Measurements from ENCODE around the gene EBF3.

Gene EBF3

GRCh38 chr10:129836253-129836652 is 127.8 kb downstream of the EBF3 start:
- DNase-seq (ENCODE audit: low read depth): no peak

DNA sequence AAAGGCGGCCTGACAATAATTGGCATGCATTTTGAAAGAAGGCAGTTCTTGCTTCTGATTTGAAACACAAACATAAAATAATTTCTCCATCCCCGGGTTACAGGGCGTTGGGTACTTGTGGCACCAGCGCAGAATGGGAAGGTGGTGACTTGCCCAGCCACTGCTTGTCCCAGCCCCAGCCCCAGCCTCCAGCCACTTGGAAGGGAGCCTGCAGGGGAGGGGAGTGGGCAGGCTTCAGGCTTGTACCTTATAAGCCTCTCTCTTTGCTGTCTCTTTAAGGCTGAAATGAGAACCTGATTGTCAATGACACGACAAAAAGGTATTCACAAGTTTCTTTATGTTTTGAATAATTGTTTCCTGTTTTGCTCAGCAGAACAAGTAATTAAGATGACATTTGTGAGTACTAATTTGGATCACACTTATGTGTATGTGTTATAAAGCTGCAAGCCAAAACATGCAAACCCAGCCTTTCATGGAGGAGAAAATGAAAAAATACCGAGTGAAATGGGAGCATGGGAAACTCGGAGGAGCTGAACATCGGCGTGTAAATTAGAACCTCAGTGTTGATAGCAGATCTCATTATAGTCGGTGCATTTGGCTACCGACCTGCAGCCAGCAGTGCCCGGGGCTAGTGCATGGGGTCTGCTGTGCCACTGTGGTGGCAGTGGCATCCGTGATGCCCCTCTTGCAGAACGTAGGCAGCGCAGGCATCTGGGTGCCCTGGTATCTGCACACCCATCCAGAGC is 129.9 kb downstream of the EBF3 start:
- DNase-seq (ENCODE audit: low read depth): no peak

DNA sequence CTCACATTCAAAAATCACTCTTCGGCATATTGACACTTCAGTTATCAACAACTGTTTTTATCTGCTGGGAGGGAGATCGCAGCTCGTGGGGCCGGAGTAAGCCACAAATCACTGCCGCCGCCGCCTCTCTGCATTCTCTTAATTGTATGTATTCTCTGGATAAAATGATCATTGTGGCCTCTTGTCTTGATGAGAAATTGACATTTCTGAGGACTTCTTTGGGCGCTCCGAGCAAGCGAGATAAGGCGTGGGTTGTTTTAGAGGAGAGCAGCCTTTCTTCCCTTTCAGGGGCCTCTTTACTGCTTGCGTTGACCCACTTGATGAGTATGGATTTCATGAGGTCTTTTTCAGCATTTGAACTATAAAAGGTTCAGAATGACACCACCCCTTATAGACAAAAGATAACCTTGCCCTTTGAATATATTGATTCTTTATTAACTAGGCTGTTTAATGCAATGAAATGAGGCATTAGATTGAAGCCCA is 130.6 kb downstream of the EBF3 start:
- no peak for DNase-seq (ENCODE audit: low read depth)

GRCh38 chr10:129832573-129833467 is 131.3 kb downstream of the EBF3 start:
- DNase-seq (ENCODE audit: low read depth): no peak

- no peak for DNase-seq (ENCODE audit: low read depth)
These were observed 132.9 kb downstream of the EBF3 start for GRCh38 chr10:129831150-129831549.

- no peak for DNase-seq (ENCODE audit: low read depth)
These were observed 138.2 kb downstream of the EBF3 start for GRCh38 chr10:129825826-129826225.

GRCh38 chr10:129825221-129825620 is 138.9 kb downstream of the EBF3 start:
- no peak for DNase-seq (ENCODE audit: low read depth)

GRCh38 chr10:129820451-129820850 is 143.6 kb downstream of the EBF3 start:
- DNase-seq (ENCODE audit: low read depth): no peak

GRCh38 chr10:129816656-129817045 is 147.4 kb downstream of the EBF3 start:
- DNase-seq (ENCODE audit: low read depth): no peak

- no peak for DNase-seq (ENCODE audit: low read depth)
These were observed 148.0 kb downstream of the EBF3 start for GRCh38 chr10:129815898-129816655.

DNA sequence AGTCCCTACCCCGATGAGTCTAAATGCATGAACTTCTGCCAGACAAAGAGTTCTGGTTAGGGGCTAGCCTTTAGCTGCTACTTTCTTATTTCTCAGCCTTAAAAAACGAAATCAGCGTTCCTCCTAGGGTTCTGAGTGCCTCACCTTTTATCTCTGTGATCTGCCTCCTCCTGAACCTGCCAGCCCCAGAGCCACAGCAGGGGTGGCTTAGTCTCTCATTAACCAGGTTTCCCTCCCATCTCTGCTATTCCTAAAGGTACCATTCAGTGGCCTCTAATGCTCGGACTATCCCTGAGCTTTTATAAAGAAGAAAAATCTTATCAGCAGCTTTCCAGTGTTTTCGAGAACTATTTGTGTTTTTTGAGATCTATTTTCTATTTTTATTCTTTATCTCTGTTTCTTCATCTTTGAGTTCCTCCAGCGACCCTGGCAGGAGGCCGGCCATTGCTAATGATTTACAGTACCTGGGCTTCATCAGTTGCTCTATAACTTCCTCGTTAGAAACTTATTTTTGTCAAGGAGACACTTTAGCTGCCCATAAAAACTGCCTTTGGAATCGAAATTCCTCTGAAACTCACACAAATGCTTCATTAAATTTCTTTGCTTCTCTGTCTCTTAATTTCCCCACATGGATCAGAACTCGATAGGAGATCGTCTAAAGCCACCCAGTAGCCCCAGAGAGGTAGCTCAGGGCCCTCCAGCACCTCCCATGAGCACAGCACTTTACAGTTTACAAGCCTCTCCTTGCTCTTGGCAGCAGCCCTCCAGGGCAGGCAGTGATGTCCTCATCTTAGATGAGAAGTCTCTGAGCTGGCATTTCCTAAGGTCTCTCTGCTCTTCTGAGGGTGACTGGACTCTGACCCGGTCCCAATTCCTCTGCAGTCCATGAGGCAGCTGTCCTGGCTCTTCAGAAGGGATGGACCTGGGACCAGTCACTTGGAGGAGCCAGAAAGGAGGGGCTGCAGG is 149.1 kb downstream of the EBF3 start:
- no peak for DNase-seq (ENCODE audit: low read depth)

- DNase-seq (ENCODE audit: low read depth): no peak
These were observed 151.7 kb downstream of the EBF3 start for GRCh38 chr10:129812398-129812797.

- DNase-seq (ENCODE audit: low read depth): no peak
These were observed 152.9 kb downstream of the EBF3 start for GRCh38 chr10:129811208-129811607.

DNA sequence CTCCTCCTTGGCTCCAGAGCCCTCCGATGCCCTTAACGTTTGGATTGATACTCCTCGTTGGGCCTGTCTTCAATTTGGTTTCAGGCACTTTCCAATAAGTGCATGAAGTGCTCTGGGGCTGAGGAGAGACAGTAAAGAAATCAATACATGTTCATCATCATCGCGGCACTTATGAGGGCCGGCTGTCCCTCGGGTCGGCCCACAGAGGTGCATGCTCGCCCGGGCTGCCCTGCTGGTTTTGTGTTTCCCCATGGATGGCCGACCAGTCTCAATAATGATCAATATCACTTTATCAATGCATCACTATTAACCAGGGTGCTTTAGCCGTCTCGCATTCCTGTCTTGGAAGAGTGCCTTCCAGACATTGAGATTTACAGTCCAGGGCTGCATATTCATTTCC is 154.2 kb downstream of the EBF3 start:
- no peak for DNase-seq (ENCODE audit: low read depth)

DNA sequence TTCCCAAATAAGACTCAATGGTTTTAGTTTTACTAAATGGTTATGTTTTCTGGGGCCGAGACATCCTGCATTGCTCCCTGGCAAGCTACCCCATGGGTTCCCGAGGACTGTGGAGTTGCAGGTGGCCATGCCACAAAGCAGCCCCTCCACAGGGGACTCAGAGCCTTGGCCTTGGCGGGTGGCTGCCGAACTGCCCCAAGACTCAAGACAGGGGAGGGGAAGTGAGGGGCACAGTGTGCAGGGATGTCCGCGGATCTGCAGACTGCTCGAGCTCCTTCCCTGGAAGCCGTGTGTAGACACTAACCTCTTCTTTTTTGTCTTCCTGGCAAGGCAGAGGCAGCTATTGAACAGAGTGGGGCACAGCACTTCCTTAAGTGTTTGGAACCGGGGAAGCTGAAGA is 154.6 kb downstream of the EBF3 start:
- no peak for DNase-seq (ENCODE audit: low read depth)

DNA sequence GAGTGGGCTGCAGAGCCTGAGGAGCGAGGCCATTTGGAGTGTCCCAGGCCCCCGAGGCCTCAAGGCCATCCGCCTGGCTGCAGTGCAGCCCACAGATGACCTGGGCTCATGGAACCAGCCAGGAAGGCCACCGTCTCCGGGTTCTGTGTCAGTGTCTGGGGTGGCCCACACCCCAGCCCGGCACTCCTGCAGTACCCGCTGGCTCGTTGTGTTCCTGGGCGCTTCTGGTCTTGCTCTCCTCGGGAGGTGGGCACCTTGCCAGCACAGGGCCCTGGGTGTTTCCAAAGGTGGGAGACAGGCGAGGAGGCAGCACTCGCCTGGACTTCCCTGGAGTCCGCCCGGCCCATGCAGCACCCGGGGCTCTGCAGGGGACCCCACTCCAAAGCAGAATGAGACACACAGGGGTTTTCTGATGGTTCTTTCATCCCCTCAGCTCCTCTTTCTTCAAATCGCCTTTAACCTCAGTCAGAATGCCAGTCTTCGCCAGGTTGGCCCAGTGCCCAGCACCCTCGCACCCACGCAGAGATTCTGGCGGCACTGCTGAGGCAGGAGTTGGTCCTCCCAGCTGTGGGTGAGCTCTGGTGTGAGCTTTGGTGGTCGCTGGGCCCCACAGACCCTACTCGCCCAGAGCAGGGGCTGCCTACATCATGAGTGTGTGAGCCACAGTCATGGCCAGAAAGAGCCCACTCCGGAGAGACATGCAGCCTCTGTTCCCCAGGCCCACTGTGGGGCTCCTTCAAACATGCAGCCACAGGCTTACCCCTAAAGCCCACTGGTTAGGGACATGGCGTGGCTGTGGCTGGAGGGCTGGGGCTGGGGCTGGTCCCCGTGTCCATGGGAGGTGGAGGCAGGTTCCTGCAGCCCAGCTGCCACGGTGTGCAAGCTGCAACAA is 155.7 kb downstream of the EBF3 start:
- DNase-seq (ENCODE audit: low read depth): no peak

DNA sequence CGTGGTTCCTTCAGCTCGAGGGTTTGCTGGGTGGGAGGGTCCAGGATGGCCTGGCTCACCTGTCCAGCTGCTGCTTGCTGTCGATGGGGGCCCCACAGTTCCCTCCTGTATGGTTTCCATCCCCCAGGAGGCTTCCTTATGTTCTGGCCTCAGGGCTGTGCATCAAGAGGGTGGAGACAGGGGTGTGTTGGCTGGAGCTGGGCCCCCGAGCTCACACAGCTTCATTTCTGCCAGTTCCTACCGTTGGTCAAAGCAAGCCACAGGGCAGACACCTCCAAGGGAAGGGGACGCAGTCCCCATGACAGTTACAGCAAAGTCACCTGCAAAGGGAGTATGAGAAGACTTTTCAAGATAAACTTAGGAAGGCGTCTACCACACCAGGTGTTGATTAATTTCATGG is 156.9 kb downstream of the EBF3 start:
- DNase-seq (ENCODE audit: low read depth): no peak

DNA sequence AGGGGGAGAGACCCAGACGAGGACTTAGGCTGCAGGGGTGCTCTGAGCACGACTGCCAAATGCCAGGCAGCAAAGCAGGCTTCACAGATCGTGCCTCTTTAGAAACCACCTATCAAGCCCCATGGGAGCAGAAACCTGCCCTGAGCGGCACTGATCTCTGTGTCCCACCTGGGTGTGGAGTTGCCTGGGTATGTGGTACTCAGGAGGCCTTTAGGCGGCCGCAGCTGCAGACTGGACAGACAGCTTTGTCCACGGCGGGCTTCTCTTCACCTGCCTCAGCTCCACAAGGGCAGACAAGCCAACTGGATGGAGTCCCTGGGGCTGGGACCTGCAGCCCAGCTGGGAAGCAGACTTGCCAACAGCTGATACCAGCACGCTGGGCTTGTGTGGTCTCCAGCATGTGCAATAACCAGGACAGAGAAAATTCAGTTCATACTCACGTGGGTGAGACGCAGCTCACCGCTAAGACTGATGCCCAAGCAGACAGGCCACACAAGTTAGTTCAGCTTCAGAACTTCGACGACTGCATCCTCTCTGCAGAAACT is 163.2 kb downstream of the EBF3 start:
- DNase-seq (ENCODE audit: low read depth): no peak

- no peak for DNase-seq (ENCODE audit: low read depth)
These were observed 164.1 kb downstream of the EBF3 start for GRCh38 chr10:129799942-129800341.

Measured in GM04504 (cell line).